Stimulated activated CD8-positive, alpha-beta memory T cell treated with anti-CD3 and anti-CD28 coated beads, Interleukin-4, amount 100 ng/mL, for 24 hours (primary cell): ENCODE results near the gene TANK.
"Not testable (repeated sequence)": the region's sequence is repeated elsewhere in the genome, so short reads cannot be mapped to it uniquely, and the experiment has no call there.

Source experiments
- DNase-seq: peaks from one replicate; pipeline ENCODE4 v3.0.0-alpha.2; 2020; ENCODE audit warnings: low read depth

Gene TANK

DNA sequence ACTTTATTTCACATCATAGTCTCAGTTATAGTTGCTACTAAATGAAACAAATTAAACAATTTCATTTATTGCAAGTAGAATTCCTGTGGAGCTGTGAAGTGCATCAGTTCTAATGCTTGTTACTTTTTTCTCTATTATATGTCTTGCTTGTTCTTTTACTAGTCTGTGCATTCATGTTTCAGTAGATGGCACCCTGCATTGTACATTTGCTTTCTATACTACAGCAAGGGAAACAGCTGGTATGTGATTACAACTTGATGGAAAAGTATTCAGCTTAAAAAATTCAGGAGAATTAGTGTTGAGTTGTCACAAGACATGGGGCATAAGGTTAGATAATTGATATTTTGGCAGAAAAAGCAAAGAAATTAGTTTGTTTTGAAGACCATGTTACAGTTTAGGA, 72.3 kb downstream of the TANK start:
- DNase-seq = no peak

DNA sequence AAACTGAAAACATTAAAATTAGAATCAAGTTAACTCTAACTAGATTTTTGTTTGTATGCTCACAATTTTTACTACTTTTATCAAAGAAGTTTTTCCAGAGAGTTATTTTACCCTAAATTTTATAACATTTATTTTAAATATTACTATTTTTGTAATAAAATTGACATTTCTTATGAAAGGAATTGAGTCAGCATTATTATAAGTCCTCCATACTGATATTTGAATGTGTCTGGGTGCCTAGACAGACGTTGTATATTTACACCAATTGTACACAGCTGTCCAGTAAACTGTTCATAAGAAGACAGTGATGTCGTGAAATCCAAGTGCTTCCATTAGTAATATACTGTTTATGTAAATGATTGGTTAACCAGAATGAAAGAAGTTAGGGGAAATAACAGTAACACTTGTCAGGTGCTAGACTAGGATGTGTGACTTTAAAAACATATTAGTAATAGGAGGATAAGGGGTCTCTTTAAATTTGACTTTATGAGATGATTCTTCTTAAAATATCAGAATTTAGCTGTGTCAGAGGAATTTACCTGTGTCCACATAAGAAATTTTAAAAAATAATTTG, 73.7 kb downstream of the TANK start:
- DNase-seq = no peak

DNA sequence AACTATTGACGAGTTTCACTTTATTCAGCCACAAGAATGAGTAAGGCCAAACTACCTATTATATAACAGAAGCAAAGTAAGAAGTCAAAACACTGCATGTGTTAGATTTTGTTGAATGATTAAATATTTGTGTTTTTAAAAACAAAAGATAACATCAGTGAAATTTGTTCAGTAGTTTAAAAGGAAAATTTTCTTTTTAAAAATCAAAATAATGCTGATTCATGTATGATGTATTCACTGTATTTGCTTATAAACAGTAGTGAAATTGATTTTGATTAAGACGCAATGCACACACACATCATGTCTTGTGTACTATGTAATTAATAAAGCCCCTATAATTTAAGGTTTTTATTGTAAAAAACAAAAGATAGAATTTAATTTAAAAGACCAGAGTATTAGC, 74.4 kb downstream of the TANK start:
- no peak for DNase-seq

DNA sequence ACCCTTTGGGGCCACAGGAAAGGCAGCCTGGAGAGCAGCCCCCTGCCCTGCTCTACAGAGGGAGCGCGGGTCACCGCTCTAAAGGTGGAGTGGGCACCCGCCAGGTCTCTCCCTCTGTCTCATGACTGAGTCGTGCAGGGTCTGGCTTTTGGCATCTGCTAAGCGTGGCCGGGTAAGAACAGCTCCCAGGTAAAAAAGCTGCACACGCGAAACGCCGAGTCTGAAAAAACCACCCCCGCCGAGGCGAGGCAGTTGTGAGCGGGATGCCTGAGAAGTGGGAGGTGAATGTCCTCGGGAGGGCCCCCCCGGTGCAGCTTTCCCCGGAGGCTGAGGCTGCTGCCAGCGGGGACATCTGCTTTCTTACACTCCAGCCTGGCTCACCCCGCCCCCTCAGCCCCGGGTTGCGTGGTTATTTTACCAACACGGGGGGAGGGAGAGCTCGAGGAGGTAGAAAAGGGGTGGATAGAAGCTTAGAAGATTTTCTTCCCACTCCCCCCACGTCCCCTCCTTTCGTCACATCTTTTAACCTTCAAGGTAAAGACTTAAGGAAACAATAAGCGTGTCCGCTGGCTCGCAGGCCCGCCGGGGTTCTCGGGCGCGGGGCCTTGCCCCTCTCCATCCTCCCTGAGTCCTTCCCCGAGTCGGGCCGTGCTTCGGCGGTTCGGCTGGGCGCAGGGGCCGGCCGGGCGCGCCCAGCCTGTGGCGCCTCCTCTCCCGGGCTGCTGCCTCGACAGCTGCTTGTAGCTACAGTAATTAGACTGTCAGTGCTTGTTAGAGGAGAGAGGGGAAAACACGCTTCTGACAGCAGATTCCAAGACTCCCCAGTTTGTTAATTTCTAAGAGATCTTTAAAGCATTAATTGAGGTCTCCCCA, 77.4 kb downstream of the TANK start:
- no peak for DNase-seq

DNA sequence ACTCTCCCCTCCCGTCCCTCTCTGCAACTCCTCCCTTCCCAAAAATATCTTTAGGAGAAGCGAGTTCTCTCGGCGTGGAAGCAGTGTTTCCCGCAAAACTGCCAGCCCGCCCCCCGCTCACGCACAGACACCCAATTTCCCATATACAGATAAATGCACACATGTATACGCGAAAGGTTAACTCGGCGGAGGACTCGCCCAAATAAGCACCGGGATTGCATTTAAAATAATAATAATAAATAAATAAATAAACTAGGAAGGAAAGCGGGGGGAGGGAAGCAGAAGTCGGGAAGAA, 78.0 kb downstream of the TANK start:
- no peak for DNase-seq

DNA sequence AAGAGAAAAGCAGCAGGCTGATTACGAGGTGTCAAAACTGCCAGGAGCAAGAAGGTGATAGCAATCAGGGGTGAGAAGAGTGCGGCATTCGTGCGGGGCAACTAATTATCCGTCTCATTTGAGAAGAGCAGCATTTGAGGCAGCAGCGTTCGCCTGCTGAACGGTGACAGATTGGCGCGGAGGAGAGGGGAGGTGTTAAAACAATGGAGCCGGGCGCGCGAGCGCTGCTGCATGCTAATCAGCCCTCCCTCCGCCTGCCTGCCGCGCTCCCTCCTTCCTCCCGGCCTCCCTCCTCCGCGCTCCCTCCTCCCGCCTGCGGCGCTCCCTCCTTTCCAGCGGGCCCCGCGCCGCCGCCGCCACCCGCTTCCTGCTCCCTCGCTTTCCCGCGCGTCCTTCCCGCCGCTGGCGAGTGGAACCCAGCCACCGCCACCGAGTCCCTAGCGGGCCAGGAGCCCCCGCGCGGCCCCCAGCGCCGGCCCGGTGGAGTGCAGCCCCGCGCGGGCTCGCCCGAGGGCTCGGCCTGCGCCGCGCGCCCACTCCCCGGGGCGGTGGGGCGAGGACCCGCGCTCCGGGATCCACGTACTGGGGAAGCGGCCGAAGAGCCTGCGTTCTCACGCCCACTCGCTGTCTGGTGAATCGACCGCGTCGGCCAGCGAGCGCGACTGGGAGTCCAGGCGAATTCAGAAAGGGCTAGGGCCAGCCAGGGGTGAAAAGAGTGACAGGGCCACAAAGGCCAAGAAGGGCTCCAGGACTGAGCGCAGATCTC, 78.5 kb downstream of the TANK start:
- no peak for DNase-seq

DNA sequence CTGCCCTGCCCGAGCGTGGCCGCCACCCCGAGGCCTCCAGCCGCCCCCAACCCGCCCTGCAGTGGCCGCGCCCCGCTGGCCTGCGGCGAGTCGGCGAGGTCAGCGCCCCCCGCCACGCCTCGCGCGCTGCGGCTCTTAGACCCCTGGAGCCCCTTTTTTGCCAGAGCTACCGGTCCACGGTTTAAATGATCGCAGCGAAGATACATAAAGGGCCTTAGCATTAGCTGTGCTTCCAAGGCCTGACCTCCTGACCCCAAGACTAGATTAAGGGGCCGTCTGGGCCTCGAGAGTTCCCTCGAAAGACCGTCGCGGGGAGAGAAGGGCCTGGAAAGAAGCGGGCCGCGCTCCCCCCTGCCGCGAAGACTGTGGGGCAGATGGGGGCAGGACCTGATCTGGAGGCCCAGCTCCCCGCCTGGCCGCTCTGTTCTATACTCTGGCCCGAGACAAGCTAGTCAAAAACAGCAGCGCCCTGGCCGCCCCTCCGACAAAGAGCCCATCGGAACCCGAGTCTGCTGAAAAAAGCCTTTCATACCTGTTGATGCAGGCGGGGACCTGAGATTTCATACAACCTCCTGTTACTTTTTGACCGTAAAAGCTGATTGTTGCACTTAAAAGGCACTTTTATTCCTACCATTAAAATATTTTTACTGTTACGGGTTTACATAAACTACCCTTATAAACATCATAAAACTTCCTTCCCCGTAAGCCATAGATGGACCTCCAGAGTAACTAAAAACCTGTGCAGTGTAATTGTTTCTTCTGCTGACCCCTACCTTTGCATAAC, 79.3 kb downstream of the TANK start:
- DNase-seq = no peak

DNA sequence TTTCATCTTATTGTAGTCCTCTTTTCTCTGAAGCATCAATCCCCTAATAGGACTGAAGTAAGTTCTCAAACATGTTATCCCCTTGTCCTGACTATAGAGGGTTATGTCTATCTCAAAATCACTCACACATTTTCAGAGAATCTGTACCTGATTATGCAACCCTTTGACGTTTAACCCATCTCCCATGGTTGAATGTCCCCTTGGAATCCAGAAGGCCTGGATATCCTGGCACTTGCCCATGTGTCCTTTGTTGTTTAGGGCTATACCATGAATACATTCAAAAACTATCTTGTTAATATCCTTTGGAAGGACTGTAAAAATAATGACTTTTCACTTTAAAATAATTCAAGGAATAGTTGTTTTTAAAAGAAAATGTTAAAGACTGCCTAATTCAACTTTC, 81.7 kb downstream of the TANK start:
- DNase-seq = no peak

DNA sequence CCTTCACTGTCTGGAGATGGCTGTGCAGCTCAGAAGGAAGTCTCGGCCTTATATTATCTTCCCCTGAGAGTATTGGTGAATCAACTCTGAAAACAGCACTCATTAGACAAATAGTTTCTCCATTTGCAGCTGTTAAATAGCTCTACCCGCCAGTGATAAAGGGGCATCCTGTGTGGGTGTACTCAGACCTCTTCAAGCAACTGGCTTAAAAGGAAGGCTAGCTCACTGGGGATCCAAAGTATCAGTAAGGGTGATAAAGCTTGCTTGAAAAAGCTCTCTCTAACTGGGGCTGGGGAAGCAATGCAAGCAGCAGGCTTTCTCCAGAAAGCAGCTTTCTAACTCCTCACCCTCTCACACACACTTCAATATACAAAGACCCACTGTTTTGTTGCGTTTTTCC, 83.1 kb downstream of the TANK start:
- DNase-seq = no peak

DNA sequence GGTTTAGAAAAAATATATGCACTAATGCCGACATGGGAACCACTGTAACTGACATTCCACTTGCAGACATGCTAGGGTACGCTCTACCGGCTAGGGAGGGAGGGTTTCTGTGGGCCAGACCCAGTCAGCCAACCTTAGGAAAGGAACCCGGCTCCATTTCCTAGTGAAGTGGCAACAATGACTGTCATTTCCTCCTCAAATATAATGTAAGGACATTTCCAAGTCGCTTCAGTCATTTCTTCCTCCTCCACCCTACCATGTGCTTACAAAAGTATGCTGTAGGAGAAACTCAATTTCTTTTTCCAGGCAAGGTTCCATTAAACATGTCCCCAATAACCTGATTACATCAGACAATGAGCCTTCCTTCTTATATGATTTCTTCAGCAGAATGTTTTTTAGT, 83.7 kb downstream of the TANK start:
- DNase-seq = no peak

DNA sequence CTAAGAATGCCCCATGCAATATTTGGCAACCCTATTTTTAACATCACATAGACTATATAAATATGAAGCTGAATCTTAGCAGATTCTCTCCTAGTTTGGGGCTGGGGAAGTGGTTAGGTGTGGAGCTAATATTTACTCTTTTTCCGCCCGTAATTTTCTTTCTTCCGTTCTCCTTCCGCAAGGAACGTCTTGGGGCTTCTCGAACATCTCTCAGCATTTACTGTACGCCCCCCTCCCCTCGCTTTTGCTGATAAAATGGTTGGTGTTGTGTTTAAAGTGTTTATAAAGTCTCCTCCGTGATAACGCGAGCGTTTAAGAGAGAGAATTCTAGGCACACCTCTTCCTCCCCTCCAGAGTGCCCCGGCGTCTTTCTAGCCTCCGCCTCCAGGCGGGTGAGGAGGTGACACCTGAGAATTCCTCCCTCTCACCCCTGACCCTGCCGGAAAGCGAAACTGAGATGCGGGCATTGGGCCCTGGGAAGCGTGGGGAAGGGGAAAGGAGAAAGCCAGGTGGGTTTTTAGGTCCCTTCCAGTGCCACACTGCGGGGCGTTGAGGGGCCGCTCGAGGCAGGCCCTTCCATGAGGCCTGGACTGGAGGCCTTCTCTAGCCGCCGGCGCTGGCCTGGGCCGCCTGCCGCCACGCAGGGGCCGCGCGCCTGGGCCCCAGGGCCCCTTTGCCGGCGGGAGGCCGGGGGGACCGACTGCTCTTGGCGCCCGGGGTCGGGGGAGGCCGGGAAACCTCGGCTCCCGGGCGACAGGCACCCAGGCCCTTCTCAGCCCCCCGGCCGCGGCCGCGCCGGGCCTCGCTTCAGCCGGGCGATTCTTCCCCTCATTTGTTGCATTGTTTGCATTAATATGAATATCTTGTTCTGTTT, 84.4 kb downstream of the TANK start:
- not testable (repeated sequence) for DNase-seq

DNA sequence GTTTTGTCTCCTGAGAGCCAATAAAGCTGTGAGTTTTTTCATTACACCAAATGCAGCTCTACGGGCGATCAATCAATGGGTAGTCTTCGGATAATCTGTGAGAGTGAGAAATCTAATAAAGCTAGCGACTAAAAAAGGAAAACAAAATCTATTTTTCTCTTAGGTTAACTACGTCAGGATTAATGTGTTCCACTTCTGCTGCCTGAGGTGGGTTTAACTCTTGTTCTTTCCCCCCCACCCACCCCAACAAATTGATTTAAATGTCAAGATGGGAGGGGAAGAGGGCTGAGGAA, 85.0 kb downstream of the TANK start:
- DNase-seq = no peak

DNA sequence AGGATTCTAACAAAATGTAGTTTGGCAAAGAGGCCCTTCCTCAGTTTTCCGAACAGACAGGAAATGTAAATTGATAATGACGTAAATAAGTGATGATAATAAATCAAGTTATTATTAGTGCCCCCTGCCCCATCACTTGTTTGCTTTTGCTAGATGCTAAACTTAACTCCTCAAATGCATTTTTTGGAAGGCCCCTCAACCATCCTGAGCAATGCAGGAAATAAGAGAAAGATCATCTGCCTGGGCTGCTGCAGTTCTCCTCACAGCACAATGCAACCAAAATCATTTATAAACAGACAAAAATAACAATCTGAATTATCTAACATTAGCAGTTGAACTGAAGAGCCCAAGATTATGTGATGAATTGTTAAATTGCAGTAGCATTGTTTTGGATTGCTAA, 85.4 kb downstream of the TANK start:
- no peak for DNase-seq

DNA sequence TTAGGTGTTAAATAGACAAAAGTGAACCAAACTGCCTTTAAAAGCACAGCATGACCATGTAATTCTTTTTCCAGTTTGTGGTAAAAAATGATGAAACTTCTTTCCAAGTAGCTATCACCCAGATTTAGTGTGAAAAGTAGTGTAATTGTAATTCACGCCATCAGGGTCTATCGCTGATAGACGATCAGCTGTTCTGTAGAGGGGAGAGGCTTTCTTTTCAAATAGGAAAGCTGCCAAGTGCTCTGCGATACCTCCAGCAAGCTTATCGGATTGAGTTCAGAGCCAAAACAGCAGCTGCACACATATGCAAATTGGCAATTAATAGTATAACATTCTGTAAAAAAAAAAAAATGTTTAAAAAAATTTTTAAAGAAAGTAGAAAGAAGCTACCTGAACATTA, 86.1 kb downstream of the TANK start:
- no peak for DNase-seq

DNA sequence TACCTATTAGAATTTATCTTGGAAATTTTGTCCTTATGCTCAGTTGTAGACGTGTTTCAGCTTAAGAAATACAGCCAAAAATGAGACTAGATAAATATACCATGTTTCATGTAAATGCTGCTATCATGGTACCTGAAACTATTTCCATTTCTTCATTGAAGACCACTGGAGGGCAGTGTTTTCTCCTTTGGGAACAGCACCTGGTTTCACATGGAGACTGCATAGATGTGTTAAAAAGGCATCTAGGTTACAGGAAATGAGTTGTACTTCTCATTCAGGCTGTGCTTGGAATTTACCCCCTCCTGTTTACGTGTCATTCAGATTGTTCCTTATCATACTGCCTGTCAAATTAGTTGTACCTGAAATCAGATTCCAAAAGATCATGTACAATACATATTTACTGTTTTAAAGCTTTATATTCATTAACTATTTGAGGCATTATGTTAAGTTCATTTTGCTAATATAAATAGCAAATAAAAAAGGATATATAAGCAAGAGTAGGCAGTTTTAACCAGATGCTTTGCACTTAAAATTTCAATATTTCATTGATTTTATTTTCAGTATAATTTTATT, 90.7 kb downstream of the TANK start:
- DNase-seq = no peak

DNA sequence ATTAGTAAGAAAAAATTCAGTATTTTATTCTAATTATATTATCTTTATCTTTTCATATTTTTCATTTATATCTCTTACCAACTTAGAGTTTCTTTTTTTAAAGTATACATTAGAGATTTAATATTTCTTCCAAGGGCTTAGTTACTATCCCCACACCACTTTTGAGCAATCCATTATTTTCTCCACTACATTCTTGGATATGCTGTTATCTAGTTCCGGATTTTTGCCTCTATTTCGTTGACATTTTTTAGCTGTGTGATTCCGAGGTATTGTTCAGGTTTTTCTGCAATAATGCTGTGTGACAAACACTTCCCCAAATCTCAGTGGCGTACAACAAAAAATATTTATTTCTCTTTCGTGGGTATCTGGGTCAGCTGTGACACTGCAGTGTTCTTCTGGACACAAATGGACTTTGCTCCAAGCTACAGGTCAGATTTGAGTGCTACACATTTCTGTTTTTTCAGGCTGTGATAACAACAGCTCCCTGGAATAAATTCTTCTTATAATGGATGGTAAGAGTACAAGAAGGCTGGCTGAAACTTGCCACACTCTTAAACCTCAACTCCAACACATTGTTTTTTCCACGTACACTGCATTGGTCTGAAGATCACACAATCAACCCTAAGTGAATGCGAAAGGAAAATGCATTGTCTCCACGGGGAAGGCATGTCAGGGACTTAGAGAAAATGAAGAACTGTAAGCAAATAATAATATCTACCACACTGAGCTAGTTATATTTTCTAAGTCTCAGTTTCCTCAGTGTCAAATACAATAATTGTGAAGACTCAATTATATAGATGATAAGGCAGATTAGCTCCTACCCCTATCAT, 97.1 kb downstream of the TANK start:
- no peak for DNase-seq

DNA sequence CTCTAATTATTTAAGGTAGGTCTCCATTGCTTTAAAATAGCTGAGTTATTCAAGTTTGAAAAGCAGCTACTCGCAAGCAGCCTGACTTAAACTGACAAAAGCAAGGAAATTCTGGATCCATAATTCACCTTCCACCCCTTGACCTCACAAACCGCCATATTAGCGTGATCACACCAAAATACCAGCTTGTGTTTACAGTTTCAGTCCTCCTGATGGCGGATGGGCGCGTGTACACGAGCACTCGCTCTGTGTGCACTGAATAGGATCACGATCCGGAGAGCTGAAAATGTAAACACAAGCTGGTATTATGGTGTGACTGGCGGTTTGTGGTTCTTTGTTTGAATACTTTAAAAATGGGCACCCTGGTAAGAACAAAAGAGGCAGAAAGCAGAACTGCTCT, 105.6 kb downstream of the TANK start:
- no peak for DNase-seq

DNA sequence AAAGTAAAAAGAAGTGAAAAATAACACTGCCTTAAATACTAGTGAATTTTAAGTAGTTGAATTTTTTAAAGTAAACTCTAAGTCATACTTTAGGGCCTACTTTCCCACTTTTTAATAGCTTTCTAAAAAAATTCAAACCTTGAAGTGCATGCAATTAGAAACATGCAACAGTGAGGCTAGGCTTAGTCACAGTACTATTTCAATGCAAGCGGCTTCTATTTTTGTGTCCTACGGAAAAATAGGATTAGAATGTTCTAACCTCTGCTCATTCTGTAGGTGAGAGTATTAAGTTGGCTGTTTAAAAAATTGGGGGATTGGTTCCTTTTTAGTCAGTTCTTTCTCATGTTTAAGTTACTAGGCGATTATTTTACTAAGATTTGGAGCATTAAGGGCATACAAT, 108.9 kb downstream of the TANK start:
- DNase-seq = no peak

DNA sequence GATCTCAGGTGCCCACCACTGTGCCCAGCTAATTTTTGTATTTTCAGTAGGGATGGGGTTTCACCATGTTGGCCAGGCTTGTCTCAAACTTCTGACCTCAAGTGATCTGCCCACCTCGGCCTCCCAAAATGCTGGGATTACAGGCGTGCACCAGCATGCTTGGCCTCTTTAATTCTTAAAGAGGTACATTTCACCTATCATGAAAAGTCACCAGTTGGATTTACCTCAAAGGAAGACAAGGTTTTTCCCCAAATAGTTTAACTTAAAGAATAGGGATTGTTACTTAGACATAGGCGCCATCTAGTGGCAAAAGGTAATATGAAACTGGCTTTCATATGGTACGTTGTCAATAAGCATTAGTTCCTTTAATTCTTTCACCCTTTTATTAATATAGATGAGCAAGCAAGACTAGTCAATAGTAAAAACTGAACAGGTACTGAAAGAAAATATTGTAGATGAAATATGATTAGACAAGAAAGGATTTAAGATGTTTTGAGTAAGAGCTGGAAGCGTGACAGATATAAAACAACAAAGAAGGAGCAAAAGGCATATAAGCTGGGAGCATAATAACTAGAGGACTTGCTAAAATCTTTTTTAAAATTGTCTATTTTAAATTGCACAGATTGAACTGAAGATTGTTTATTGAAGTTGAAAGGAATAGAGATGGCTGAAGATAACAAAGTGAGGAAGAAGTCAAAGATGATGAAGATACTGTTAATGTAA, 113.0 kb downstream of the TANK start:
- DNase-seq = no peak
